Measurements from ENCODE around the gene C1orf50.
A peak's percentile ranks its signal among the peaks of the same experiment; 100 is the strongest.
"Not testable (repeated sequence)": the region's sequence is repeated elsewhere in the genome, so short reads cannot be mapped to it uniquely, and the experiment has no call there.

The C1orf50 gene

GRCh38 chr1:42814815-42815214, 47.8 kb downstream of the C1orf50 start:
- H3K4me1 ChIP-seq (ENCODE audit: control insufficient read depth, insufficient read depth, low read length) = peaks cover 21% of the 10 kb centered on the region
- H3K36me3 ChIP-seq (ENCODE audit: control insufficient read depth, insufficient read depth, low read length, severe bottlenecking); DNase-seq (ENCODE audit: low read depth): not testable (repeated sequence)

GRCh38 chr1:42815941-42816584, 49.0 kb downstream of the C1orf50 start:
- peak overlapping the region; percentile 95 for H3K9ac ChIP-seq (ENCODE audit: low read length)
- H3K9me3 ChIP-seq (ENCODE audit: control insufficient read depth, low read length) = no peaks in the 10 kb centered on the region
- H3K4me1 ChIP-seq (ENCODE audit: control insufficient read depth, insufficient read depth, low read length) = peaks cover 21% of the 10 kb centered on the region
- H3K4me3 ChIP-seq (ENCODE audit: low read length) = peak overlapping the region; percentile 94
- peaks cover 4% of the 10 kb centered on the region for H3K36me3 ChIP-seq (ENCODE audit: control insufficient read depth, insufficient read depth, low read length, severe bottlenecking)
- no peaks in the 10 kb centered on the region for H3K27me3 ChIP-seq (replicated peaks; ENCODE audit: control insufficient read depth, insufficient read depth, low read length)
- DNase-seq (ENCODE audit: low read depth) = peak; percentile 40

More at GRCh38 chr1:42814815-42815214, 47.8 kb downstream of the C1orf50 start:
- H3K9ac ChIP-seq (ENCODE audit: low read length); H3K9me3 ChIP-seq (ENCODE audit: control insufficient read depth, low read length); H3K27me3 ChIP-seq (replicated peaks; ENCODE audit: control insufficient read depth, insufficient read depth, low read length); H3K4me3 ChIP-seq (ENCODE audit: low read length): not testable (repeated sequence)

- Histone ChIP-seq H3K27me3 (replicated peaks; ENCODE audit: control insufficient read depth, insufficient read depth, low read length) (no peaks in the 10 kb centered on the region), H3K9me3 (ENCODE audit: control insufficient read depth, low read length) (no peaks in the 10 kb centered on the region), H3K4me1 (ENCODE audit: control insufficient read depth, insufficient read depth, low read length) (peaks cover 21% of the 10 kb centered on the region), H3K9ac (ENCODE audit: low read length) (peak within 1 kb of the TSS; percentile 95), H3K36me3 (ENCODE audit: control insufficient read depth, insufficient read depth, low read length, severe bottlenecking) (peaks cover 4% of the 10 kb centered on the region), H3K4me3 (ENCODE audit: low read length) (peak within 1 kb of the TSS; percentile 94)
- peak; percentile 97 for DNase-seq (ENCODE audit: low read depth)
Measured at GRCh38 chr1:42816585-42817439, 49.8 kb downstream of the C1orf50 start, which contains the start of the genes ERMAP and SVBP. Gene ERMAP (plus strand): TSS chr1:42817122. CDS start chr1:42830449, 13,327 bp downstream. Gene SVBP (minus strand): TSS chr1:42817397. CDS start chr1:42816544, 853 bp downstream.

- peak overlapping the region; percentile 94 for H3K4me3 ChIP-seq (ENCODE audit: low read length)
- H3K27me3 ChIP-seq (replicated peaks; ENCODE audit: control insufficient read depth, insufficient read depth, low read length) = no peaks in the 10 kb centered on the region
- H3K9me3 ChIP-seq (ENCODE audit: control insufficient read depth, low read length) = no peaks in the 10 kb centered on the region
- peaks cover 4% of the 10 kb centered on the region for H3K36me3 ChIP-seq (ENCODE audit: control insufficient read depth, insufficient read depth, low read length, severe bottlenecking)
- H3K4me1 ChIP-seq (ENCODE audit: control insufficient read depth, insufficient read depth, low read length) = peaks cover 24% of the 10 kb centered on the region
- DNase-seq (ENCODE audit: low read depth) = no peak
- H3K9ac ChIP-seq (ENCODE audit: low read length) = peak overlapping the region; percentile 83
Measured at GRCh38 chr1:42817440-42817767, 50.4 kb downstream of the C1orf50 start.

GRCh38 chr1:42817976-42818375, 50.9 kb downstream of the C1orf50 start:
- H3K9ac ChIP-seq (ENCODE audit: low read length) = peak overlapping the region; percentile 83
- peaks cover 30% of the 10 kb centered on the region for H3K4me1 ChIP-seq (ENCODE audit: control insufficient read depth, insufficient read depth, low read length)
- H3K36me3 ChIP-seq (ENCODE audit: control insufficient read depth, insufficient read depth, low read length, severe bottlenecking) = peaks cover 4% of the 10 kb centered on the region
- H3K4me3 ChIP-seq (ENCODE audit: low read length) = peak overlapping the region; percentile 94
- DNase-seq (ENCODE audit: low read depth) = no peak
- H3K27me3 ChIP-seq (replicated peaks; ENCODE audit: control insufficient read depth, insufficient read depth, low read length) = no peaks in the 10 kb centered on the region
- H3K9me3 ChIP-seq (ENCODE audit: control insufficient read depth, low read length) = no peaks in the 10 kb centered on the region

GRCh38 chr1:42820813-42821212, 53.8 kb downstream of the C1orf50 start:
- Histone ChIP-seq H3K9me3 (ENCODE audit: control insufficient read depth, low read length) (no peaks in the 10 kb centered on the region), H3K27me3 (replicated peaks; ENCODE audit: control insufficient read depth, insufficient read depth, low read length) (no peaks in the 10 kb centered on the region), H3K36me3 (ENCODE audit: control insufficient read depth, insufficient read depth, low read length, severe bottlenecking) (no peaks in the 10 kb centered on the region), H3K4me3 (ENCODE audit: low read length) (no peak overlapping the region), H3K4me1 (ENCODE audit: control insufficient read depth, insufficient read depth, low read length) (peaks cover 33% of the 10 kb centered on the region), H3K9ac (ENCODE audit: low read length) (no peak overlapping the region)
- no peak for DNase-seq (ENCODE audit: low read depth)

- peaks cover 24% of the 10 kb centered on the region for H3K4me1 ChIP-seq (ENCODE audit: control insufficient read depth, insufficient read depth, low read length)
- H3K9me3 ChIP-seq (ENCODE audit: control insufficient read depth, low read length) = no peaks in the 10 kb centered on the region
- no peak overlapping the region for H3K9ac ChIP-seq (ENCODE audit: low read length)
- no peak overlapping the region for H3K4me3 ChIP-seq (ENCODE audit: low read length)
- no peak for DNase-seq (ENCODE audit: low read depth)
- no peaks in the 10 kb centered on the region for H3K27me3 ChIP-seq (replicated peaks; ENCODE audit: control insufficient read depth, insufficient read depth, low read length)
- H3K36me3 ChIP-seq (ENCODE audit: control insufficient read depth, insufficient read depth, low read length, severe bottlenecking) = no peaks in the 10 kb centered on the region
Measured at GRCh38 chr1:42821690-42822089, 54.6 kb downstream of the C1orf50 start.

GRCh38 chr1:42822800-42823392, 55.8 kb downstream of the C1orf50 start:
- no peaks in the 10 kb centered on the region for H3K36me3 ChIP-seq (ENCODE audit: control insufficient read depth, insufficient read depth, low read length, severe bottlenecking)
- no peaks in the 10 kb centered on the region for H3K9me3 ChIP-seq (ENCODE audit: control insufficient read depth, low read length)
- H3K27me3 ChIP-seq (replicated peaks; ENCODE audit: control insufficient read depth, insufficient read depth, low read length) = no peaks in the 10 kb centered on the region
- H3K4me1 ChIP-seq (ENCODE audit: control insufficient read depth, insufficient read depth, low read length) = peaks cover 19% of the 10 kb centered on the region
- H3K9ac ChIP-seq (ENCODE audit: low read length) = peak overlapping the region; percentile 51
- H3K4me3 ChIP-seq (ENCODE audit: low read length) = peak overlapping the region; percentile 62
- peak; percentile 81 for DNase-seq (ENCODE audit: low read depth)

GRCh38 chr1:42824481-42825035, 57.5 kb downstream of the C1orf50 start:
- H3K9me3 ChIP-seq (ENCODE audit: control insufficient read depth, low read length) = no peaks in the 10 kb centered on the region
- no peak overlapping the region for H3K4me3 ChIP-seq (ENCODE audit: low read length)
- no peak for DNase-seq (ENCODE audit: low read depth)
- no peaks in the 10 kb centered on the region for H3K36me3 ChIP-seq (ENCODE audit: control insufficient read depth, insufficient read depth, low read length, severe bottlenecking)
- H3K27me3 ChIP-seq (replicated peaks; ENCODE audit: control insufficient read depth, insufficient read depth, low read length) = no peaks in the 10 kb centered on the region
- peaks cover 17% of the 10 kb centered on the region for H3K4me1 ChIP-seq (ENCODE audit: control insufficient read depth, insufficient read depth, low read length)
- no peak overlapping the region for H3K9ac ChIP-seq (ENCODE audit: low read length)

- Histone ChIP-seq H3K4me1 (ENCODE audit: control insufficient read depth, insufficient read depth, low read length) (peaks cover 17% of the 10 kb centered on the region), H3K4me3 (ENCODE audit: low read length) (no peak overlapping the region), H3K9ac (ENCODE audit: low read length) (no peak overlapping the region), H3K9me3 (ENCODE audit: control insufficient read depth, low read length) (no peaks in the 10 kb centered on the region), H3K27me3 (replicated peaks; ENCODE audit: control insufficient read depth, insufficient read depth, low read length) (no peaks in the 10 kb centered on the region), H3K36me3 (ENCODE audit: control insufficient read depth, insufficient read depth, low read length, severe bottlenecking) (peaks cover 4% of the 10 kb centered on the region)
- no peak for DNase-seq (ENCODE audit: low read depth)
Measured at GRCh38 chr1:42825036-42825851, 58.2 kb downstream of the C1orf50 start.
